HG03378 (cell line): Measurements from ENCODE around the gene LRG1.
"Not testable (repeated sequence)": the region's sequence is repeated elsewhere in the genome, so short reads cannot be mapped to it uniquely, and the experiment has no call there.

Experiments
- ATAC-seq: cut with Tn5 transposase; IDR thresholded peaks from one replicate; pipeline ENCODE4 v1.9.1; 2021; ENCODE audit warnings: mild to moderate bottlenecking, moderate library complexity; ENCODE audit not compliant: unreplicated experiment

The LRG1 gene

DNA sequence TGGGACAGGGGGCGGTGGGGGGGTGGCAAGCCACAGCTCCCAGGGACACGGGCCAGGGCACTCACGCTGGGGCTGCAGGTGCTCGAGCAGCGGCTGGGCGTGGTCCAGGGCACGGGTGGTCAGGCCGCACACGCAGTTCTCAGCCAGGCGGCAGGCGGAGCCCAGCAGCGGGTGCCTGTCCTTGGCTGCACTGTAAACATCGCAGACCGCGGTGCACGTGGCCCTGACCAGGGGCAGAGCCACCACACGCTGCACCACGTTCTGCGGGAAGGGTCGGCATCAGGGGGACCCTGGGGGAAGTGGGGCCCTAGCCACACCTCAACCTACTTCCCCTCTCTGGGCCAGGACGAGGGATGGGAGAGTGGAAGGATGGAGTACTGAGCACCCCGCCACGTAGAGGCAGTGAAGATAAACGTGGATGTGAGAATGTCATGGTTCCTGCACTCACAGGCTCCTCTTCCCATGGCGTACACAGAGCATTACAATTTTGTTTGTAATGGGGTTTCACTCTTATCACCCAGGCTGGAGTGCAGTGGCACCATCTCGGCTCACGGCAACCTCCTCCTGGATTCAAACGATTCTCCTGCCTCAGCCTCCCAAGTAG is 8.2 kb downstream of the LRG1 start:
- ATAC-seq: no peak

DNA sequence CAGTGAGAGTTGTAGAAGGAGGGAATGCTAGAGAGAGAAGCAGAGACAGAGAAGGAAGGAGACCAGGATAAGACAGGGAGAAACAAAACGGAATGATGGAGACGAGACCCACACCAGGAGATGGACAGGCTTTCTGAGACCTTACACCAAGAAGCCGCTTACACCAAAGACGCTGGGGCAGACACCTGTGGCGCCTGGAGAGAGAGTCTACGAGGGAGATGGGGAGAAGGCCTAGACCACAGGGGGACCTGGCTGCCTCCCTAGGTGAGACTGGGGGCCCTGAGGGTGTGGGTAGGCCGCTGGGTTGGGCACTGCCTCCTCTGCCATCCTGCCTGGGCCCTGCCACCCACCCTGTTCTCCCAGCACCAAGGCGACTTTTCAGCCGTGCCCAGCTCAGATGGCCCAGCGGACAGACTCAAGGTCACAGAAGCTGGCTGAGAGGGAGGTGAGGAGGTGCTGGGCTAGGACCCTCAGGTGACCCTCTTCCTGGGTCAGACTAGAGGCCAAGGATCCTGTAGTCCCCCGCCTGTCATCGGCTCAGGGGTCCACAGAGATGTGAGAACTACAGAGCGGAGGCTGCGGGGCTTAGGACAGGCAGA is 9.8 kb downstream of the LRG1 start:
- ATAC-seq: no peak

GRCh38 chr19:4528843-4529242 is 11.0 kb downstream of the LRG1 start:
- no peak for ATAC-seq

- ATAC-seq: not testable (repeated sequence)
Observed at GRCh38 chr19:4527377-4527776, 12.5 kb downstream of the LRG1 start.

GRCh38 chr19:4525563-4526002 is 14.3 kb downstream of the LRG1 start:
- no peak for ATAC-seq

DNA sequence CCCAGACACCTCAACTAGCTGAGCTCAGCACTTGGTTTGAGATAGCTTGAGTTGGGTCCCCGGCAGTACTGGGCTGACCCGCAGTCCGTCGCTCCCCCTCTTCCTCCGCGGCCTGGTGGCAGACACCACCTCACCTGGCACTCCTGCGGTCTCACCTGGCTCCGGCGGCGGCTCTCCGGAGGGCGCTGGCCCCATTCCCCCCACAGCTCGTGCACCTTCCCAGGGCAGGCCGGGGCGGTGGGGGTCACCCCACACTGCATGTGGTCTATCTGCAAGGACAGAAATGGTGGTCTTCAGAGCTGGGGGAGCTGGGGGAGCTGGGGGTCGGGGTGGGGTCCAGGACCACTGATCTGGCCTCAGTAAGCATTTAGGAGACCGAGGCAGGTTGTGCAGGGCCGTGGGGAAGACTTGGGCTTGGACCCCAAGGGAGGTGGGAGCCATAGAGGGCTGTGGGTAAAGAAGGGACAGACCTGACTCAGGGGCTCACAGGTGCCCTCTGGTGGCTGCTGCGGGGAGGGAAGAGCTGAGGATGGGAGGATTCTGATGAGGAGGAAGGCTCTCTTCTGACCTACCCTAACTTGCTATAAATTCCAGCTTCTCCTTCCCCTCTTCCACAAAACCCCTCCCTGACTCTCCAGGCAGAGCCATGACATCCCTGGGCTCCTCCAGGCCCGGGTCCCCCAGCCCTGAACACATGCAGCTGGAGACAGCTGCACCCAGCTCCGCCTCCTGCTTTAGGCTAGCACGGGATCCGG is 14.9 kb downstream of the LRG1 start:
- no peak for ATAC-seq

- ATAC-seq: no peak
Observed at GRCh38 chr19:4523306-4524110, 16.3 kb downstream of the LRG1 start.

DNA sequence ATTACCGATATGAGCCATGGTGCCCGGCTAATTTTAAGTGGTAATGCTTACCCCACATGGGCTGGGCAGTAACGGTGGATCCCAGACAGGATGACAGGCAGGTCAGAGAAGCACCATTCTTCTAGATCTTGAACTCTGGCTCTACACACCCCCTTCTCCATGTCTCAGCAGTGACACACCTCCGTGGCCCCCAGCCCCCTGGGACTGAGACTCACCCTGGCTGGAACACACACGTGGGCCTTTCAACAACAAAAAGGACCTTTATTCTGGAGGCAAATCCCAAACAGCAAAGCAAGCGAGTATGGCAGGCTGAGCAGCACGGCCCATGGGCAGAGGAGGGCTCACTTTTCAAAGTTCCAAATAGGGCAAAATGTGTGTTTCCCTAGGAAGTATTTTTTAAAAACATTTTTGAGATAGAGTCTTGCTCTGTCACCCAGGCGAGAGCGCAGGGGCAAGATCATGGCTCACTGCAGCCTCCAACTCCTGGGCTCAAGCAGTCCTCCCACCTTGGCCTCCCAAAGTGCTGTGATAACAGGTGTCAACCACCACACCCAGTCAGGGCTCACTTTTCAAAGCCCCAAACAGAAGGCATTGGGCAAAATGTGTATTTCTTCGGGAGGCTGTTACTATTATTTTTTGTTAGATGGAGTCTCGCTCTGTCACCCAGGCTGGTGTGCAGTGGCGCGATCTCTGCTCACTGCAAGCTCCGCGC is 17.4 kb downstream of the LRG1 start:
- no peak for ATAC-seq

GRCh38 chr19:4521888-4522242 is 18.0 kb downstream of the LRG1 start:
- ATAC-seq: no peak

GRCh38 chr19:4521170-4521887 is 18.5 kb downstream of the LRG1 start:
- ATAC-seq: no peak

- ATAC-seq: no peak
Observed at GRCh38 chr19:4519521-4520277, 20.1 kb downstream of the LRG1 start.

GRCh38 chr19:4519172-4519496 is 20.7 kb downstream of the LRG1 start:
- no peak for ATAC-seq

DNA sequence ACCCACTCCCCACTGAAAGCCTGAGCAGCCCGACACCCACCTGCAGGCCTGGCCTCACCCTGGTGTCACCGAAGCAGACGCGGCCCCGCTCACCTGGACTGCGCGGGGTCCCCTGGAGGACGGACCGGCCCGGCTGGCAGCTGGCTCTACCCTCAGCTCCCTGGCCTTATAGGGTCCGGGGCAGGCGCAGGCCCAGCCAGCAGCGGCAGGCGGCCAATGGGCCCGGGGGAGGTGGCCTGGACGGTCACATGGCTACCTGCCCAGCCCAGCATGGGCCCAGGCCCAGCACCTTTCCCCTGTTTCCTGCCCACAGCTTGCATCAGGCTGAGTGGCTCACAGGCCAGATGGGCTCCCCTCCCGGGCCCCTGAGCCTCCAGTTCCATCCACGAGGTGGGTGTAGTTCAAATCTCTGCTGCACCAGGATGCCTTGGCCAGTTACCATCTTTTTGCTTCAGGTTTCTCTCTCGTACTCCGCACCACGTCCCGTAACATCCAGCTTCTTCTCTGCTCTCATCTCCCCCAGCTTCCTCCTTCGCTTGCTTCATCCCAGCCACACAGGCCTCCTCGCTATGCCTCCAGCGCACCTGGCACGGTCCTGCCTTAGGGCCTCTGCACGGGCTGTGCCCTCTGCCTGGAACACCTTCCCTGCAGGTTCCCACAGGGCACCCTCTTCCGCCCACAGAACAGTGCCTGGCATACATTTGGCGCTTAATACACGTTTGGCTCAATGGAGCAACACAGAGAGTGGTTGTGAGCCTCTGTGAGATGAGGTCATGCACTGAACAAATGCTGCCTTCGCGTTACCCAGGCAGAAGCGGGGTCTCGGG is 21.3 kb downstream of the LRG1 start, which contains the start of gene PLIN4:
Gene PLIN4 (minus strand): TSS at position 142 of the 827 bp plus-strand sequence. CDS start 214 bp downstream, outside the sequence.
- ATAC-seq: no peak

GRCh38 chr19:4517451-4518057 is 22.3 kb downstream of the LRG1 start:
- ATAC-seq: no peak

DNA sequence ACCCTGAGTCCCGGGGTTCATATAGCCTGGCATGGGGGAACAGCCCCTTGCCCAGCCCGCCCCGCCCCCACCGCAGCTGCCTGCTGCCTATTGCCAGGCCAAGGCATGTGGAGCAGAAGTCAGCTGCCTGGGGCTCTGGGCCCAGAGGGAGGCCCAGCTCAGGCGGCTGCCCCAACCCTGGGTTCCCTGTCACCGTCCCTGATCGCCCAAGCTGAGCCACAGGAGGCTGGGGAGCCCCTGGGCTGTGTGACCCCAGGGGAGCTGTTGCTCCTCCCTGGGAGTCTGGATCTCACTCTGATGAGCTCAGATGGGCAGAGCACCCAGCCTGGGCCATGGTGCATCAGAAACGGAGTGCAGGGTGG is 22.9 kb downstream of the LRG1 start:
- ATAC-seq: no peak

GRCh38 chr19:4516199-4516938 is 23.5 kb downstream of the LRG1 start:
- no peak for ATAC-seq

DNA sequence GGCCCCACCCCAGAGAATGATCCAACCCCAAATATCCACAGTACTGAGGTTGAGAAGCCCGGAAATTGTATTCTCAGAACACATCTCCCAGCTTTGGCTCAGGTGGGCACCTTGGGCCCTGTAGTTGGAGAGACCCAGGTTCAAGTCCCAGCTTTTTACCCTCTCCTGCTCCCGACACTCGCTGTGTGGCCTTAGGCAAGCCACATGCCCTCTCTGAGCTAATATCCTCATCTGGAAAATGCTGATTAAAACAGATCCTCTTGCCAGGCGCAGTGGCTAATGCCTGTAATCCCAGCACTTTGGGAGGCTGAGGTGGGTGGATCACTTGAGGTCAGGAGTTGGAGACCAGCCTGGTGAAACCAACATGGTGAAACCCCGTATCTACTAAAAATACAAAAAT is 24.1 kb downstream of the LRG1 start:
- ATAC-seq: no peak

- ATAC-seq: no peak
Observed at GRCh38 chr19:4513248-4513647, 26.6 kb downstream of the LRG1 start.
